Testis (tissue), 2 donors: ENCODE results near the gene CNTN2.

Experiments used
- CTCF ChIP-seq, 3 experiments: fragments of 450-650 bp in 2 of 3; fragments of 200-600 bp in 1 of 3; sonication (generic) in 1 of 3; IDR thresholded peaks; one replicate each; pipeline ENCODE4 v1.5.1; 2016 to 2019; ENCODE audit warnings: antibody characterized with exemption in 3 of 3, mild to moderate bottlenecking in 2 of 3, moderate library complexity in 1 of 3
- POLR2A ChIP-seq: fragments of 450-650 bp; IDR thresholded peaks from one replicate; pipeline ENCODE4 v1.6.1; 2017; ENCODE audit warnings: antibody characterized with exemption, mild to moderate bottlenecking, moderate library complexity

GRCh38 chr1:205107327-205107726, 64.3 kb downstream of the CNTN2 start:
- TF ChIP-seq CTCF (IDR thresholded peaks at IDR 0.05), result no peak
- no peak for TF ChIP-seq POLR2A
